ENCODE data around the gene PHF21A. TPM values are rescaled to one million over a fixed set of nuclear protein-coding genes. Genes with fewer than 3 reads are reported as not detected.
A peak's percentile ranks its signal among the peaks of the same experiment; 100 is the strongest.

The PHF21A gene
- total and polyA plus RNA-seq, 12 donors: 9.6 to 48.0 (median 35.9) TPM

- peaks cover 0 to 13% (median 6%) of the 10 kb centered on the region in 9 donors for H3K4me1 ChIP-seq
- peaks cover 0 to 11% (median 0%) of the 10 kb centered on the region in 9 donors for H3K36me3 ChIP-seq
- no peak for TF ChIP-seq CTCF (IDR thresholded peaks at IDR 0.05)
- no peak for DNase-seq
- H3K4me3 ChIP-seq: no peak overlapping the region
- no peak overlapping the region for H3K27ac ChIP-seq
- no peak for ATAC-seq
- H3K9me3 ChIP-seq: no peaks in the 10 kb centered on the region
- H3K27me3 ChIP-seq: peaks cover 0 to 13% (median 0%) of the 10 kb centered on the region in 7 donors
- intact Hi-C loops (cut with DNase I): no loop called here
- WGBS, 2 donors: 84 to 87% methylated on average over 10 of the region's 10 CpGs
Observed at GRCh38 chr11:45887587-45887986, 233.7 kb downstream of the PHF21A start.

GRCh38 chr11:45886816-45887520 is 234.3 kb downstream of the PHF21A start:
- WGBS, 2 donors: 91 to 92% methylated on average over 4 of the region's 4 CpGs
- no peak for TF ChIP-seq CTCF (IDR thresholded peaks at IDR 0.05)
- peaks cover 0 to 13% (median 6%) of the 10 kb centered on the region in 9 donors for H3K4me1 ChIP-seq
- intact Hi-C loops (cut with DNase I): no loop called here
- no peaks in the 10 kb centered on the region for H3K9me3 ChIP-seq
- peaks cover 0 to 13% (median 0%) of the 10 kb centered on the region in 7 donors for H3K27me3 ChIP-seq
- H3K27ac ChIP-seq: no peak overlapping the region
- no peak for DNase-seq
- no peak overlapping the region for H3K4me3 ChIP-seq
- H3K36me3 ChIP-seq: peaks cover 0 to 18% (median under 1%) of the 10 kb centered on the region in 9 donors
- no peak for ATAC-seq

GRCh38 chr11:45885921-45886721 is 235.1 kb downstream of the PHF21A start:
- peak in 1 of 8 donors; percentile 25 for ATAC-seq
- Histone ChIP-seq H3K27ac (no peak overlapping the region), H3K36me3 (peaks cover 0 to 26% (median 8%) of the 10 kb centered on the region in 9 donors), H3K4me3 (peak overlapping the region in 9 of 10 donors; percentile 30 to 59 (median 50)), H3K27me3 (peaks cover 0 to 13% (median 0%) of the 10 kb centered on the region in 7 donors), H3K4me1 (peaks cover 0 to 21% (median 9%) of the 10 kb centered on the region in 9 donors), H3K9me3 (no peaks in the 10 kb centered on the region)
- no peak for DNase-seq
- 17 to 22% methylated on average over 43 of the region's 43 CpGs for WGBS, 2 donors
- no peak for TF ChIP-seq CTCF (IDR thresholded peaks at IDR 0.05)
- intact Hi-C loops (cut with DNase I): no loop called here

GRCh38 chr11:45885274-45885920 is 235.9 kb downstream of the PHF21A start, which contains the start of gene MAPK8IP1:
MAPK8IP1 (plus strand) TSS chr11:45885651; CDS start chr11:45885821, 170 bp downstream.
- peaks cover 0 to 33% (median 15%) of the 10 kb centered on the region in 9 donors for H3K36me3 ChIP-seq
- DNase-seq: peak; percentile 42 to 55
- H3K4me3 ChIP-seq: peak within 1 kb of the TSS in 9 of 10 donors; percentile 30 to 59 (median 50)
- ATAC-seq: peak; percentile 19 to 79 (median 72)
- H3K27ac ChIP-seq: no peak within 1 kb of the TSS
- peak in 1 of 9 donors; percentile 7 for TF ChIP-seq CTCF (IDR thresholded peaks at IDR 0.05)
- intact Hi-C loops (cut with DNase I): no loop called here
- peaks cover 0 to 13% (median 0%) of the 10 kb centered on the region in 7 donors for H3K27me3 ChIP-seq
- WGBS, 2 donors: 2% methylated on average over 33 to 73 of the region's 73 CpGs
- peaks cover 0 to 23% (median 10%) of the 10 kb centered on the region in 9 donors for H3K4me1 ChIP-seq
- no peaks in the 10 kb centered on the region for H3K9me3 ChIP-seq

Measured in heart right ventricle (tissue), 16 donors.